HEK293T (cell line): ENCODE results near the gene CADPS.

Source experiments
- FOXM1 ChIP-seq: fragments of 450-650 bp; IDR thresholded peaks from 2 replicates; pipeline ENCODE4 v1.6.1; 2017; ENCODE audit warnings: mild to moderate bottlenecking, borderline replicate concordance
- ZNF384 ChIP-seq: fragments of 450-650 bp; IDR thresholded peaks from 2 replicates; pipeline ENCODE4 v1.6.1; 2016

GRCh38 chr3:62374341-62375218, 500.6 kb downstream of the CADPS start:
- no peak for TF ChIP-seq FOXM1
- TF ChIP-seq ZNF384: no peak
